Measurements from ENCODE around the gene LDLR. TPM values are rescaled to one million over a fixed set of nuclear protein-coding genes. Genes with fewer than 3 reads are reported as not detected.

The LDLR gene
- total RNA-seq, 1 donor from 2014 or later = 121 TPM

- no peak for DNase-seq (ENCODE audit: low spot score)
- Mint-ChIP-seq H3K4me1 (ENCODE audit: low read depth) (peaks cover 6% of the 10 kb centered on the region), H3K36me3 (ENCODE audit: low read depth) (peaks cover 25% of the 10 kb centered on the region), H3K27me3 (ENCODE audit: low read depth) (no peaks in the 10 kb centered on the region), H3K27ac (ENCODE audit: unreplicated experiment) (peak overlapping the region; percentile 45), H3K9me3 (ENCODE audit: low read depth) (no peaks in the 10 kb centered on the region), H3K4me3 (ENCODE audit: unreplicated experiment) (no peak overlapping the region)
- no peak for TF ChIP-seq CTCF (IDR thresholded peaks at IDR 0.05)
Measured at GRCh38 chr19:11064831-11065303, 24.4 kb upstream of the LDLR start.

GRCh38 chr19:11066326-11066725 is 22.9 kb upstream of the LDLR start:
- H3K4me1 Mint-ChIP-seq (ENCODE audit: low read depth) = peaks cover 6% of the 10 kb centered on the region
- no peaks in the 10 kb centered on the region for H3K9me3 Mint-ChIP-seq (ENCODE audit: low read depth)

GRCh38 chr19:11067356-11068113 is 21.7 kb upstream of the LDLR start:
- no peaks in the 10 kb centered on the region for H3K9me3 Mint-ChIP-seq (ENCODE audit: low read depth)
- H3K4me1 Mint-ChIP-seq (ENCODE audit: low read depth) = peaks cover 6% of the 10 kb centered on the region

More at GRCh38 chr19:11066326-11066725, 22.9 kb upstream of the LDLR start:
- no peak for TF ChIP-seq CTCF (IDR thresholded peaks at IDR 0.05)
- Mint-ChIP-seq H3K4me3 (ENCODE audit: unreplicated experiment) (no peak overlapping the region), H3K36me3 (ENCODE audit: low read depth) (peaks cover 22% of the 10 kb centered on the region), H3K27me3 (ENCODE audit: low read depth) (no peaks in the 10 kb centered on the region), H3K27ac (ENCODE audit: unreplicated experiment) (no peak overlapping the region)
- no peak for DNase-seq (ENCODE audit: low spot score)

GRCh38 chr19:11069561-11069960 is 19.7 kb upstream of the LDLR start:
- no peak for TF ChIP-seq CTCF (IDR thresholded peaks at IDR 0.05)
- peaks cover 6% of the 10 kb centered on the region for H3K4me1 Mint-ChIP-seq (ENCODE audit: low read depth)
- H3K9me3 Mint-ChIP-seq (ENCODE audit: low read depth) = no peaks in the 10 kb centered on the region
- H3K4me3 Mint-ChIP-seq (ENCODE audit: unreplicated experiment) = no peak overlapping the region
- H3K27me3 Mint-ChIP-seq (ENCODE audit: low read depth) = no peaks in the 10 kb centered on the region
- peaks cover 14% of the 10 kb centered on the region for H3K36me3 Mint-ChIP-seq (ENCODE audit: low read depth)
- no peak for DNase-seq (ENCODE audit: low spot score)
- H3K27ac Mint-ChIP-seq (ENCODE audit: unreplicated experiment) = no peak overlapping the region

More at GRCh38 chr19:11067356-11068113, 21.7 kb upstream of the LDLR start:
- Mint-ChIP-seq H3K36me3 (ENCODE audit: low read depth) (peaks cover 16% of the 10 kb centered on the region), H3K27ac (ENCODE audit: unreplicated experiment) (no peak overlapping the region), H3K4me3 (ENCODE audit: unreplicated experiment) (no peak overlapping the region), H3K27me3 (ENCODE audit: low read depth) (no peaks in the 10 kb centered on the region)
- DNase-seq (ENCODE audit: low spot score) = no peak
- TF ChIP-seq CTCF (IDR thresholded peaks at IDR 0.05) = no peak

GRCh38 chr19:11070123-11070522 is 19.1 kb upstream of the LDLR start:
- H3K4me3 Mint-ChIP-seq (ENCODE audit: unreplicated experiment) = no peak overlapping the region
- no peak overlapping the region for H3K27ac Mint-ChIP-seq (ENCODE audit: unreplicated experiment)
- no peak for DNase-seq (ENCODE audit: low spot score)
- no peaks in the 10 kb centered on the region for H3K27me3 Mint-ChIP-seq (ENCODE audit: low read depth)
- peaks cover under 1% of the 10 kb centered on the region for H3K4me1 Mint-ChIP-seq (ENCODE audit: low read depth)
- H3K36me3 Mint-ChIP-seq (ENCODE audit: low read depth) = peaks cover 11% of the 10 kb centered on the region
- no peak for TF ChIP-seq CTCF (IDR thresholded peaks at IDR 0.05)
- no peaks in the 10 kb centered on the region for H3K9me3 Mint-ChIP-seq (ENCODE audit: low read depth)

Data from chondrocyte (in vitro differentiated cells).